ENCODE measurements around the gene FCN2. TPM values are rescaled to one million over a fixed set of nuclear protein-coding genes. Genes with fewer than 3 reads are reported as not detected.

The FCN2 gene
- polyA plus RNA-seq, 10 donors, result 0.17 to 0.22 (median 0.20) TPM; not detected in 5

GRCh38 chr9:134887686-134888602, 7.3 kb downstream of the FCN2 start:
- peak in 1 of 3 donors; percentile 26 for DNase-seq

- DNase-seq, result peak in 2 of 3 donors; percentile 24 to 47
Measured at GRCh38 chr9:134888603-134889190, 8.1 kb downstream of the FCN2 start.

- no peak for DNase-seq
Measured at GRCh38 chr9:134889386-134890154, 9.0 kb downstream of the FCN2 start.

DNA sequence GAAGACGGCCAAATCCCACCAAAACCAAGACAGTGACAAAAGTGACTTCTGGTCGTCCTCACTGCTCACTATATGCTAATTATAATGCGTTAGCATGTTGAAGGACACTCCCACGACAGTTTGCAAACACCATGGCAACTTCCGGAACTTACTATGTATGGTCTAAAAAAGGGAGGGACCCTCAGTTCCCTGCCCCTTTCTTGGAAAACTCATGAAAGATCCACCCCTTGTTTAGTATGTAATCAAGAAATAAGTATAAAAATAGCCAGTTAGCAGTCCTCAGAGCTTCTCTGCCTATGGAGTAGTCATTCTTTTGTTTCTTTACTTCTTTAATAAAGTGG, 9.5 kb downstream of the FCN2 start:
- DNase-seq, result no peak

DNA sequence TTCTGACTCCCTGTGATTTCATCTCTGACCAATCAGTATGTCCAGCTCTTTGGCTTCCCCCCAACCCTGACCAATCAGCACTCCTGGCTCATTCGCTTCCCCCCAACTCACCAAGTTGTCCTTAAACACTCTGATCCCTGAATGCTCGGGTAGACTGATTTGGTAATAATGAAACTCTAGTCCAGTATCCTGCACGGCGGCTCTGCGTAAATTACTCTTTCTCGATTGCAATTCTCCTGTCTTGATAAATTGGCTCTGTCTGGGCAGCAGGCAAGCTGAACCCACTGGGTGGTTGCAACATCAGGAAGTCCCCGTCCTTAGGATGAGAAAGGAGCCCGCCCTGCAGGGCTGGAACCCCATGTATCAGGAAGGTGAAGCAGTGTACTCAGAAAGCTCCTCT, 10.4 kb downstream of the FCN2 start:
- no peak for DNase-seq

DNA sequence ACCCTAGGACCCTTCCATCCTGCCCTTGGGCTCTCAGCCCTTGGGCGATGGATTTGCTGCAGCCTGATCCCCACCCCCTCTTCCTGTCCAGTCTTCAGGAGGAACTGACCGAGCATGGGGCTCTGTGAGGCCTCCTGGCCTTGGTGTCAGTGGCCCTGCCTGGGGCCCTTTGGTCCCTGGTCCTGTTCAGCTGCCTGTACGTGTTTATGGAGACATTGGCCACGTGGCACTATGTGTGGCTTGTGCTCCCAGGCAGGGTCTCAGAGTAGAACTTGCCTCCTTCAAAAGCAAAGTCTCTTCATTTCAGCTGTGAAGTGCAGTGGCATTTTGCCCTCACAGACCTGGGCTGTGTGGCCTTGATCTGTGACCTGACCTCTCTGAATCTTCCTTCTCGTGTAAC, 11.1 kb downstream of the FCN2 start:
- no peak for DNase-seq

- no peak for DNase-seq
Measured at GRCh38 chr9:134892221-134892620, 11.6 kb downstream of the FCN2 start.

DNA sequence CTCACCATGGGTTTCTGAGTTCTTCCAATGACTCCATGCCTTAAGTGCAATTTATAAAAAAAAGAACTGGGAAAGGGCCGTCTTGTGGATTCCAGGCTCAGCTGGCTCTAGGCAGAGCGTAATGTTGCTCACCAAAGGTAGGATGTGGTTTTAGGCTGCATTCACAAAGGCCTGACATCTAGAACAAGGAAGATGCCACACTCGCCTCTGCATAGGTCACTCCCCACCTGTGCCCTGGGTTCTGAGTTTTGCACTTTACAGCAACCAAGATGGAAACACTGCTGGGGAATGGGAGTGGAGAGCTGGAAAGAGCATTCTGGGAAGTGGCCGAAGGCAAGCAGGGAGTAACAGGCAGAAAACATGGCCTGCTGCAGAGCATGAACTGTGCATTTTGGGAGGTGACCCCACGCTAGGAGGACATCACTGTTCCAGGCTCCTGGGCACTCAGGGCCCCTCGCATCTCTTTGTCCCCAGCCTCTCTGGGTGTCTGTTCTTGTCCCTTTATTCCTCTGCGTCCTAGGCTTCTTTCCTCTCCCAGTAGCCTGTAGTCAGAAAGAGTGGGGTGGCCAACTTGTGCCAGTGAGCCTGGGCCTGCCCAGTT, 12.3 kb downstream of the FCN2 start:
- no peak for DNase-seq

DNA sequence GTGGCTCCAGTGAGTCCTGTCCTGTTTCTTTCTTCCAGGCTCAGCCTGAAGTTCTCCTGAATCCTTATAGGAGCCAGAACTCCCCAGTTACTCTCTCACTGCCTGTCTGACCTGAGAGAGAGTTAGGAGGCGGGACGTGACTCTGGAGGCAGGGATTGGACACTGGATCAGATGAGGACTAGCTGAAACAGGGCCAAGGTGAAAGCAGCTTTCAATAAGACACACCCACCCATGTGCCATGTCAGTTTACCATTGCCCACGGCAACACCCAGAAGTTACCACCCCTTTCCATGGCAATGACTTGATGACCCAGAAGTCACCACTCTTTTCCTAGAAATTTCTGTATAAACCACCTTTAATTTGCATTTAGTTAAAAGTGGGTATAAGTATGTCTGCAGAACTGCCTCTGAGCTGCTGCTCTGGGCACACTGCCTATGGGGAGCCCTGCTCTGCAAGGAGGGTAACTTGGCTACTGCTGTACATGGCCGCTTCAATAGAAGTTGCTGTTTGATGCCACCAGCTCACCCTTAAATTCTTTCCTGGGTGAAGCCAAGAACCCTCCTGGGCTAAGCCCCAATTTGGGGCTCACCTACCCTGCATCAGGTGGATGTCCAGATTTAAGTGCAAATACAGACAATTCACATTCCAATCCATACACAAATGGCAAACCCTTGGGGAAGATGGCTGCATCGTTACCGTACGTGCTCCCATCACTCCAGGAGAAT, 13.7 kb downstream of the FCN2 start:
- DNase-seq, result no peak

- no peak for DNase-seq
Measured at GRCh38 chr9:134895097-134895496, 14.5 kb downstream of the FCN2 start.

DNA sequence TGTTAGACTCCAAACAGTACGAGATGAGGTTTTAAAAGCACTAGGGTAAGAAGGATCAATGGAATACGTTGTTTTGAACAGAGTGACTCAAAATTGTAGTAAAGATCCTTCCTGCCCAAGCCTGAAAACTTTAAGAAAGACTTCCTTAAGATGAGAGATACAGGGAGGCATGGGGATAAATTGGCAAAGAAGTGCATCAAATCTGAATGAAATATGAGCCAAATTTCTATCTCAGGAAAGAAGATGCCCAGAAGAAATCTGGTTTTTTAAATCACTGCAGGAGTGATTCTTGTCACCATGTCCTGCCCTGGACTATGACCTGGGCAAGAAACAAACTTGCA, 14.9 kb downstream of the FCN2 start:
- DNase-seq, result no peak

DNA sequence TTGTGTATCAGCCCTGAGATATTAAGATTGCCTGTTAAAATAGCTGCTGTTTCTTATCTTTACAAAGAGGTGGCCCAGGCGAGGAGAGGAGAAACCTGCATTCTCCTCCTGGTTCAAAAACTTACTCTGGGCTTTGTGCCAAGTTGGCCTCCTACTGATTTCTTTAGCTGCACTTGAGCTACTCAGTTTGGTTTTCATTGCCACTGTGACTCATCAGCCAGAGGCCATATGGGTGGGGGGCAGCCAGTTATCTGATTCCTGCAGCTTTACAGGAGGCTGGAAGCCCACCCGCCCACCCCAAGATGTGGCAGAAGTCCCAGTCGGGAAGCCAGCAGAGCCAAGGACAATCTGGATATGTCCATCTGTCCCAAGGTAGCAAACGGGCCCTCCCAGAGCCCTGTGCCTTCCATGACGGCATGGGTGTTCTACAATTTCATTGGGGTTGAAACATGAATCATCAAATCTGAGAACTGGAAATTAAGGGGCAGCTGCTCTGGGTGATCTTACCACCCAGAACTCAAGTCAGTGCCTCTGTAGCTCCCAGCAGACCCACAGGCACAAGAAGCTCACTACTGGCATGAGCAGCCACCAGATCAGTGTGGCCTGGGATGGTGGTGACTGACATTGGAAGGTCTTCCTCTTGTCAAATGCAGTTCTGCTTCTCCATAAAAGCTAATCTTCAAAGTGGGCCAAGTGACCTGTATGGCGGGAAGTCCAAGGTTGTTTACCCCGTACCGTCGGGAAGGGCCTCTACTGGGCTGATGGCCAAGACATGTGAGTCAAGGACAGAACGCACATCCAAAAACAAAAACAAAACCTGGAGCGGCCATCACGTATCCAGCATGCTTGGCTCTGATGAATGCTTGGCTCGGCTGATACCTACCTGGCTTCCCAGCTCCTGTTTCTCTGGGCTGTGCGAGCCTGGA, 15.6 kb downstream of the FCN2 start:
- peak; percentile 57 to 85 (median 58) for DNase-seq

GRCh38 chr9:134896834-134897583, 16.4 kb downstream of the FCN2 start:
- no peak for DNase-seq

DNA sequence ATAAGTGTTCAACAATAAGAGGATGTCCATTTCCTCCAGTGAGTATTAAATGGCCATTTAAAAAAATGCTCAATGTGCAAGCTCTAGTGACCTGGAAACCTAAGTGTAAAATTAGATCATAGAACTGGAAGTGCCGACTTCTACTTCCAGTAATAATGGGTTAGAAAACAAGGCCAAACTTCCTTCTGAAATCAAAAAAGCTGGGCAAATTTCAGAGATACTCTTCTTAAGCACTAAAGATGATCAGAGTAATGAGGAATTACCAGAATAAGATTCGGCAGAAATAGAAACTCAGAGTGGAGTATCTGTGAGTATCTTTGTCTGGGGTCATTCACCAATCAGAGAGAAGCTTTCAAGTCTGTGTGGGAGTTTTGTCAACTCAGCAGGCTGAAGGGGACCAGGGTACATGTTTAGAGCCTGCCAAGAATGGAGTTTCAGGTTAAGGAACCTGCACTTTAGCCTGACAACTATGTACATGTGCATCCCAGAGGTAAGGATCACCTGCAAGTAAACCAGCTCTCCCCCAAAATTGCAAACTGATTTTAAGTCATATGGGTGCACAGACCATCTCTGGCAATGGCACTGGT, 17.1 kb downstream of the FCN2 start:
- DNase-seq, result no peak

- no peak for DNase-seq
Measured at GRCh38 chr9:134898319-134898718, 17.7 kb downstream of the FCN2 start.

DNA sequence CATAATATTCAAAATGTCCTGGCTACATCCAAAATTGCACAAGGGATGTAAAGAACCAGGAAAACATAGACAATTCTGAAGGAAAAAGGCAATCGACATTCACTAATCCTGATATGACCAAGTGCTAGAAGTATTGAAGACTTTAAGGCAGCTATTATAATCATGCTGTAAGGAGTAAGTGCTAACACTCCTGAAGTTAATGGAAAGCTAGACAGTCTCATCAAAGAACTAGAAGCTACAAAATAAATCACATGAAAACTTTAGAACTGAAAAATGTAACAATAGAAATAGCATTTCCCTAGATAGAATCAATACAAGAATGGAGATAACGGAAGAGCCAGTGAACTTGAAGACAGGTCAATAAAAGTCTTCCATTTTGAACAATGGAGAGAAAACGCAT, 18.6 kb downstream of the FCN2 start:
- DNase-seq, result no peak

DNA sequence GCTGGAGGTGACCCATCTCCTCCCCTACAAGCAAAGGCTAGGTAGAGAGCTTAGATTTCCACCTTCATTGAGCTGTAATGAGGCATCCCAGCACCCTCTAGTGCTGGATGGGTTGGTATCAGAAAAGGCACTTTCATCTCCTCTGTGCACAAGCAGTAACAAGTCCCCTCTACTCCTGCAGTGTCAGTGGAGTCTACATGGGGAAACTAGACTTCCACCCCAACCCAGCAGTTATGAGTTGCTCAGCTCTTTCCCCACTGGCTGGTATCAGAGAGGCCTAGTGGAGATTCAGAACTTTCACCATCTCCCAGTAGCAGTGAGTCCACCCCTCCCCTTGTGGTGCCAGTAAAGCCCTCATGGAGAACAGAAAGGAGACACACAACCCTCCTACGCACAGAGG, 19.2 kb downstream of the FCN2 start:
- no peak for DNase-seq

DNA sequence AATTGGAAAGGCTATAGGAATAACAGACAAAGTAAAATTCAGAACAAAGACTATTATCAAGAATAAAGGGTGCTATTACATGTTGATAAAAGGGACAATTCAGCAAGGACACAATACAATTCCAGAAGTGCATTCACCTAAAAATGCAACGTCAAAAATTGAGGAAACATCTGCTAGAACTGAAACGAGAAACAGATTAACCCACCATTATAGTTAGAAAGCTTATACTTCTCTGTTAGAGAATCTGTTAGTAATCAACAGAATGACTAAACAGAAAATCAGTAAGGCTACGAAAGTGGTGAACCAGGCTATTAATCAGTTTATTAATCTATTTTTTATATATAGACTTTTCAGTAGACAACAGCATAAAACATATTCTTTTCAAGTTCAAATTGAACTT, 22.3 kb downstream of the FCN2 start:
- no peak for DNase-seq

DNA sequence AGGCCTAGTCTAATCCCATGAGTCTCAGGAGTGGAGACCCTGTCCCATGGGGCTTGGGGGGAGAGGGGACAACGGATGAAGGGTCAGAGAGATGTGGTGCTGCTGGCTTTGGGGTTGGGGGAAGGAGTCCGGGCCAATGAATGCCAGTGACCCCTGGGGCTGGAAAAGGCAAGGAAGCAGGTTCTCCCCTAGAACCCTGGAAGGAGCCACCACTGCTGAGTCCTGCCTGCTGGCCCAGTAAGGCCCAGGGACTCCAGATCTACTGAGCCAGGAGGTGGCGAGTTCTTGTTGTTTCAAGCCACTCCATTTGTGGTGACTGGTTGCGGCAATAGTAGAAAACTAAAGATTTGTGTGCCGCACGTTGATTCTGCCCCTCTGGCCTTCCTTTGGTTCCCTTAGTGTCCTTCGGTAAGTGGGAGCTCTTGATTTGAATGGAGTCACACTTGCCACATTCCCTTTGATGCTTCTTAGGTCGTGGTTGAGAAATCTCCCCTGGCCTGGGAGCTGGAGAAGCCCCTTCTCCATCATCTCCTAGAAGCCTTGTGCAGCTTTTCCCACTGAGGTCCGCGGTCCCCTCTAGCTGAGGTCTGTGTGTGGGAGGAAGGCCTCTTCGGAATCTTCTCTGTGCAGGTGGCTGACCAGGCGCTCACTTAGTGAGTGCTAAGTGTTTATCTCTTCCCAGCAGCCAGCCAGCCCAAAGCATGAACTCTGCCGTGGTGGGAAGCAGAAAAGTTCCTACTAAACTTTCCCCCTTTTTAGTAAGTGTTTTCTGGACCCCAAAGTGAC, 28.1 kb downstream of the FCN2 start:
- no peak for DNase-seq

Data from muscle of back (tissue), 11 donors.